GM19452 (cell line): ENCODE measurements around the gene TAS1R3.
"Not testable (repeated sequence)": the region's sequence is repeated elsewhere in the genome, so short reads cannot be mapped to it uniquely, and the experiment has no call there.

ENCODE experiments used
- ATAC-seq: cut with Tn5 transposase; IDR thresholded peaks from one replicate; pipeline ENCODE4 v1.9.1; 2021; ENCODE audit not compliant: unreplicated experiment

TAS1R3 gene

DNA sequence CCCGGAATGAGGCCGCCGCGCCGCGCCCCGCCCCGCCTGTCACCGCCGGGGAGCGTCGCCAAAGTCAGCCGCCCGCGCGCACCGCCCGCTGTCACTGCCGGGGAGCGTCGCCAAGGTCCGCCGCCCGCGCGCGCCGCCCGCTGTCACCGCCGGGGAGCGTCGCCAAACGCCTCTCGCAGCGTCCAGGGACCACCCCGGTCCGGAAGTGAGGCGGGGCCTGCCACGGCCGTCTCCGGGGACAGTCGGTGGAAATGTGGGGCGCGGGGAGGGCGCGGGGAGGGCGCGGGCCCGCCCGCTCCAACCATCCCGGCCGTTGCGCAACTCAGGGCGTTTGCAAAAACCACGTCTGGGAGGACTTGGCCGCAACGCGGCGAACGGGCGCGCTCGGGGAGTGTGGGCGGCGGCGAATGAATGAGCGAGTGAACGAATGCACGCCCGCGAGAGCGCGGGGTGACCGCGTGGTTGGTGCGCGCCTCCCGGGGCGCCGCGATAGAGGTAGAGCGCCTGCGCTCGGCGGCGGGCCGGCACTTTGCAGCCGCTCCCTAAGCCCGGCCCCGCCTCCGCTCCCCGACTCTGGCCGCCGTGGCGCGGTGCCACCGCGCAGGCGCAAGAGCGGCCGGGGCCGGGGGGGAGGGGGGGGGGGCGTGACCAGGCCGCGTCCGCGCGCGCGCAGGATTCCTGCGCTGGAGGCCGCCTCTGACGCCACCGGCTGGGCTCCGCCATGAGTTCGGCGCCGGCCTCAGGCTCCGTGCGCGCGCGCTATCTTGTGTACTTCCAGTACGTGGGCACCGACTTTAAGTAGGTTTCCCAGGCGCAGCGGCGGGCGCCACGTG lies 22.9 kb upstream of the TAS1R3 start, which contains the start of the genes ACAP3 and PUSL1:
TSS of gene ACAP3 (minus strand) at position 8 of the 833 bp plus-strand sequence. CDS start 115 bp downstream, outside the sequence.
TSS of gene PUSL1 (plus strand) at position 675 of the 833 bp plus-strand sequence. CDS start at position 722, 47 bp downstream.
- peak; percentile 61 for ATAC-seq

GRCh38 chr1:1308756-1309250 lies 22.3 kb upstream of the TAS1R3 start:
- ATAC-seq, result peak; percentile 2

- ATAC-seq, result no peak
Measured at GRCh38 chr1:1309251-1310108, 21.6 kb upstream of the TAS1R3 start.

- no peak for ATAC-seq
Measured at GRCh38 chr1:1310109-1310385, 21.0 kb upstream of the TAS1R3 start.

- ATAC-seq, result no peak
Measured at GRCh38 chr1:1310476-1311053, 20.5 kb upstream of the TAS1R3 start.

GRCh38 chr1:1311107-1312104 lies 19.7 kb upstream of the TAS1R3 start:
- no peak for ATAC-seq

- no peak for ATAC-seq
Measured at GRCh38 chr1:1312450-1313314, 18.4 kb upstream of the TAS1R3 start.

DNA sequence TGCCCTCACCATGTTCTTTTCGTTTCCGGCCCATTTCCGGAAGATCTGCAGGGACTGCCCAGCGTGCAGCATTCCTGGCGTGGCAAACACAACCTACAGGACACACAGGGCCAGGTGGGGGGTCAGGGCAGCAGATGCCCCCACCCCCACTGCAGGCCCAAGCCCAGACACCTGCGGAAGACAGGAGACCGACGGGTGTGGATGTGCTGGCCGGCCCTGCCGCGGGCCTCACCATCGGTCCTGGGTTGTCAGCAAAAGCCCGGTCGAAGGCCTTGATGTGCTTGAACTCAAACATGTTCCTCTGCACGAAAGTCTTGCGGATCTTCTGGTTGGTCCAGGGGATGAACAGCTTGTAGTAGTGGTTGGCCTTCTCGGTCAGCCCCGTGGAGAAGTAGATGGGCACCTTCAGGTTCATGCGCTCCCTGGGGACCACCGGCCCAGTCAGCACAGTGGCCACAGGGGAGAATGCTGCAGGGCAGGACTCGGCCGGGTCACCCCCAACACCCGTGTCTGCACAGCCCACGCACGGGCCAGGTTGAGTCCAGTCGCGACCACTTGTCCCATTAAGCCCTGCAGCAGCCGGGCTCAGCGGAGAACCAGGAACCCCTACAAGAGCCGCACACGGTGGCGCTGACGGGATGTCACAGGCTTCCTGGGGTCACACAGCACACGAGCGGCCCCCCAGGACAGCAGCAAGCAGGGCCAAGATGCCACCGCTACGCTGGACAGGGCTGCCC lies 17.4 kb upstream of the TAS1R3 start:
- no peak for ATAC-seq

DNA sequence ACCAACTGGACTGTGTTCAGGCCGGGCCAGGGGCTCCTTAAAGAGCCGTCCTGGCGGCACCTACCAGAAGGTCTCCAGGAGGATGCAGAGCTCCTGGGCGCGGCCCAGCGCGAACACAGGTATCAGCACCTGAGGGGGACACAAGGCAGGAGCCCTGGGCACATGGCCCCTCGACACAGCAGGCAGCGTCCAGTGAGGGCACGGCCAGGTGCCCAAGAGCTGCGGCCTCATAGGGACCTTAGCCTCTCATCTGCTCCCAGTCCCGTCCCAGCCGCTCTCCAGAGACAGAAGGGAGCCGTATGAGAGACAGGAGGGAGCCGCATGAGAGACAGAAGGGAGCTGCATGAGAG lies 16.9 kb upstream of the TAS1R3 start:
- ATAC-seq, result no peak

DNA sequence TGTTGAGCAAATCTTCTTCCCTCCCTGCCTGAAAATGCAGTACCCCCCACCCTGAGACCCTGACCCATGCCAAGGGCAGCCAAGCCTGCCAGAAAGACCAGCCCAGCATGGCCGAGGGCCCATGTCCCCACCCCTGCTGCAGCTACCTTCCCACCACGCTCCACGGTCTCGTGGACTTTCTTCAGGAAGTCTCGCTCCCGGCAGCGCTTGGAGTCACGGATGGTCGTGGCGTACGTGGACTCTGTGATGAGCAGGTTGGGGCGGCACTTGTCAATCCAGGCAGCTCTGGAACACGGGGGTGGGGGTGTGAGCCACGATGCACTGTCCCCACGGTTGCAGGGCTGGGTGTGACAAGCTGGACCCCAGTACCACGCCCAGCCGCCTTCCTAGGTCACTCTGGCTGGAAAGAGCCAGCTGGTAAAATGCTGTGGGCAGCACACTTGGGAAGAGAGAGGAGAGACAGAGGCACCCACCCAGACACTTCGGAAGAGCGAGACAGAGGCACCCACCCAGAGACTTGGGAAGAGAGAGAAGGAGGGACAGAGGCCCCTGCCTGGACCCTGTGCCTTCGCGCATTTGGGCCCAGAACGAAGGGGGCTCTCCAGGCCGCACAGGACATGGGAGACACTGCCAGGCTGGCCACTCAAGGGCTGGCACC lies 16.3 kb upstream of the TAS1R3 start:
- no peak for ATAC-seq

- no peak for ATAC-seq
Measured at GRCh38 chr1:1315435-1315954, 15.6 kb upstream of the TAS1R3 start.

- ATAC-seq, result not testable (repeated sequence)
Measured at GRCh38 chr1:1316199-1316598, 14.9 kb upstream of the TAS1R3 start.

- no peak for ATAC-seq
Measured at GRCh38 chr1:1317420-1317819, 13.7 kb upstream of the TAS1R3 start.

GRCh38 chr1:1318131-1318652 lies 12.9 kb upstream of the TAS1R3 start:
- no peak for ATAC-seq

DNA sequence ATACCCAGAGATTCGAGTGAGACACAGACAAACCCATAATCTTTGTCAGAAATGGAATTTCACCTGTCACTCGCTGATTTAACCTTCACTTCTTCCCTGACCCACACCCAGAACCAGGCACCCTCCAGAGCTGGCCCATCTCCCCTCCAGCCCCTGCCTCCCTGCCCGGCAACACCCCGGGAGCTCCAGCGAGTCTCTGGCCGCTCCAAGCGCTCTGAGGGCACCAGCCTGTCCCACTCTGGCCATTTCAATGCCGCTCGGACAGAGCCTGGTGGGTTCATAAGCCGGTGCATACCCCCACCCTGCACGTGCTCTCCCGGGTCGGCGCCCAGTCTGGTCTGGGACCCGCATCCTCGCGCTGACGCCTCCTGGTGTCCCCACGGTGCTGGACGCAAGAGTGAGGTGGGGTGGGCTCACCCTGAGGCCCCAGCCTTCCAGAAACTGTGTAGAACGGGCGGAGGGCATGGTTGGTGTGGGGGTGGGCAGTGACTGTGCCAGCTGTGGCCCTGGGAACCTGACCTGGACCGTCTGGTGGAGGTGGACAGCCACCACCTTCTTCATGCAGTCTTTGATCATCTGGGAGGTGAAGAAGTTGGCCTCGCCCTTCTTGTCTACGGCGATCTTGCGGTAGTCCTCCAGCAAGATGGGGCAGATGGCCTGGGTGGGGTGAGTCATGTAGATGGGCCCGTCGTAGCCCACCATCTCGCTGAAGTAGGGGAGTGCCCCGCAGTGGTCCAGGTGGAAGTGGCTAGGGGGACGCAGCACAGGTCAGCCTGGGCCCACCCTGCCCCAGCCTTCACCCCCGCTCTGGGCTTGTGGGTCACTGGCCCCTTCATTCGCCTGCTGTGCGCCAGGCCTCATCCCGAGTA lies 12.1 kb upstream of the TAS1R3 start:
- ATAC-seq, result no peak

- no peak for ATAC-seq
Measured at GRCh38 chr1:1319646-1319941, 11.5 kb upstream of the TAS1R3 start.
